ENCODE results near the gene CCDC88C.

Gene CCDC88C

DNA sequence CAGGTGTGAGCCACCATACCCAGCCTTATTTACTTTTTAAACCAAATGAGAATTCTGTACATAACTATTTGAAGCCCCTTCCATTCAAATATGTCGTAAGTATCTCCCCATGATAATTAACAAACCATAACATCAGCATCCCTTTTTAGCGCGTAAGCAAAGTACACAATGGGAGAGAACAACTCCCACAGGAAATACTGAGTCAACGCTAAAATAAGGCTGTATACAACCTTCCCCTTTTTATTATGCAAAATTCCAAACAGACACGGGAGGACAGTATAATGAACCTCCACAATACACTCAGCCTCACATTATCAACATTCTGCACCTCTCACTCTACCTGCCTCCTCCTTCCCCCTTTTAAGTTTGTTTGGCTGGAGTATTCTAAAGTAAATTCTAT lies 73.5 kb downstream of the CCDC88C start:
- no peak for DNase-seq (ENCODE audit: low read depth)

DNA sequence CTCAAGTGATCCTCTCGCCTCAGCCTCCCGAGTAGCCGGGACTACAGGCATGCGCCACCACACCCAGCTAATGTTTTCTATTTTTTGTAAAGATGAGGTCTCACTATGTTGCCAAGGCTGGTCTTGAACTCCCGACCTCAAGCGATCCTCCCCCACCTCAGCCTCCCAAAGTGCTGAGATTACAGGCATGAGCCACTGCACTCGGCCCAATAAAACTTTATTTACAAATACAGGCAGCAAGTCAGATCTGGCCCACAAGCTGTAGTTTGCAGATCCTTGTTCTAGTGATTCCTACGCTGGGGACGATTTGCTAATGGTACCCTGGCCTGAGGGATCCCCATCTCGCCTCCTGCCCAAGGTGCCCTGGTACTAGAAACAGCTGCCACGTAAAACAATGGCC lies 74.6 kb downstream of the CCDC88C start:
- no peak for DNase-seq (ENCODE audit: low read depth)

GRCh38 chr14:91342206-91342760 lies 75.3 kb downstream of the CCDC88C start:
- no peak for DNase-seq (ENCODE audit: low read depth)

DNA sequence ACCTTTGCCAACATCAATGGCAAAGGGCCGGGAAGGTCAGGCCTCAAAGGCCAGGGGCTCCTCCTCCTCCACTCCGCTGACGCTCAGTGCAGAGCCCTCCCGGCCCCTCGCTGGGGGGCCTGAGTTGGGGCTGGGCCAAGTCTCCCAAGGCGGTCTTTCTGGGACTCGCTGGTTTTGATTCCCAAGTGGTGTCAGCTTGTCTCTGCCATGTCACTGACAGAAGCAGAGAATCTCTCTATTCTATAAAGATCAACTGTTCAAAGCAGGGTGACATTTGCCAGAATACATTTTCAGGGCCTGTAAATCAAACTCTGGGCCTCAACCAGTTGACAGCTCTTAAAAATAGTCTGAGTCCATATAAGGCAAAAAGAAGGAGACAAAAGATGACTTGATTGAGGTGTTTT lies 75.9 kb downstream of the CCDC88C start:
- no peak for DNase-seq (ENCODE audit: low read depth)

GRCh38 chr14:91341334-91341733 lies 76.3 kb downstream of the CCDC88C start:
- DNase-seq (ENCODE audit: low read depth): no peak

- no peak for DNase-seq (ENCODE audit: low read depth)
Observed at GRCh38 chr14:91339671-91340369, 77.8 kb downstream of the CCDC88C start.

DNA sequence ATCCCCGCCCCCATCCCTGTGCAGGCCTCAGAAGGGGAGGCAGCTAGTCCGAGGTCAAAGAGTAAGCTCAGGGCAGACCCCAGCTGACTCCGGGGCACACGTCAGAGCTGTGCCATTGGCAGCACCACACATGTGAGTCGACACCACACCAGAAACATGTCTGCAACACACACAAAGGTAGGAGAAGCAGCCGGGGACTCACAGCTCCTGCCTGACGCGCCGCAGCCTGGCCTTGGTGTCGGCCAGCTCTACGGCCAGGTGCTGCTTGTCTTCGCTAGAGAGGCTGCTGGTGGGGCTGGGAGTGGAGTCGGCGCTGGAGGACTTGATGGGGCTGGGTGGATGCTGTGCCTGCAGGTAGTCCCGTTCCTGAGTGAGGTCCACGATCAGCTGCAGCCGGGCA lies 78.5 kb downstream of the CCDC88C start:
- DNase-seq (ENCODE audit: low read depth): no peak

DNA sequence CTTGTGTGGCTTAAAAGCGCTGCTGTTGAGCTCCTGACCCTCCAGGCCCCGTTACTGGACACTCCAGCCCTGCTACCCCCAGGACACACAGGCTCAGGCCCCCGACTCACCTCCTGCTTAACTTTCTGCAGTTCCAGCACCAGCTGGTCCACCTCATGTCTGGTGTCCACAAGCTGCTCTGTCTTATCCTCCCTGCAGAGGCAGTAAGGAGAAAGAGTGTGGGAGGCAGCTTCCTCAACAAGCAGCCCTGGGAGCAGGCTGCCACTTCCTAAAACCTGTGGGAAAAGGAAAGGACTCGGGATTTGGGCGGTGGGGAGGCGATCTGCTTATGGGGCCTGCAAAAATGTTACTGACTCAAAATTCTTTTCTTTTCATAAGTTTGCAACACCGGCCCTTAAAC lies 79.2 kb downstream of the CCDC88C start:
- no peak for DNase-seq (ENCODE audit: low read depth)

GRCh38 chr14:91337699-91338335 lies 79.8 kb downstream of the CCDC88C start:
- DNase-seq (ENCODE audit: low read depth): no peak

GRCh38 chr14:91336093-91336450 lies 81.5 kb downstream of the CCDC88C start:
- no peak for DNase-seq (ENCODE audit: low read depth)

GRCh38 chr14:91335191-91336092 lies 82.2 kb downstream of the CCDC88C start:
- no peak for DNase-seq (ENCODE audit: low read depth)

- DNase-seq (ENCODE audit: low read depth): no peak
Observed at GRCh38 chr14:91333650-91334039, 84.0 kb downstream of the CCDC88C start.

DNA sequence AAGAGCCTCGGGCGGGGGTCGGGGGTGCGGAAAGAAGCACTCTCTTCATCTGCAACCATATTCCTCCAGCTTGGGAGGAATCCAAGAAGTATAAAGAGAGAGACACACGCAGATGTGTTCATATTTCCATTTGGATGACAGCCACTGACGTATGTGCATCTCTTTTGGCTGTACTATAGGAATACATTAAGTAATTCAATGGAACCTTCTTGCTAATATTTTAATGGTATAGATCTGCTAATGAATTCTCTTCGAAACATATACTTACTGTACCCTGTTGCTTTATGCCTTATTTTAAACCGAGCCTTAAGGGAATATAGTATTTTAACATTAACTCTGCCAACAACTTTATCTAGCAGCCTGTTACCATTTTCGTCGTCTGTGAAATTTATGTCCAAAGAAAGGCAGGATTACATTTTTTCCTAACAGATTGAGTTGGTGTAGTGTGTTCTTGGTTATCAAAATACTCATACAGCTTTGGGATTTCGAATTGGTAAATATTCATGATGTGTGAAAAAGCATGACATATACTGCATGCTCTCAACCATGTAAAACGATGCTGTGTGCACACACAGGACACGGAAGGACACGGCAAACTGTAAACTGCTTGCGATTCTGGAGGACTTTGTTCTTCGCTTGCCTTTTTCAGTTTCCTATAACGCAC lies 84.5 kb downstream of the CCDC88C start:
- DNase-seq (ENCODE audit: low read depth): no peak

DNA sequence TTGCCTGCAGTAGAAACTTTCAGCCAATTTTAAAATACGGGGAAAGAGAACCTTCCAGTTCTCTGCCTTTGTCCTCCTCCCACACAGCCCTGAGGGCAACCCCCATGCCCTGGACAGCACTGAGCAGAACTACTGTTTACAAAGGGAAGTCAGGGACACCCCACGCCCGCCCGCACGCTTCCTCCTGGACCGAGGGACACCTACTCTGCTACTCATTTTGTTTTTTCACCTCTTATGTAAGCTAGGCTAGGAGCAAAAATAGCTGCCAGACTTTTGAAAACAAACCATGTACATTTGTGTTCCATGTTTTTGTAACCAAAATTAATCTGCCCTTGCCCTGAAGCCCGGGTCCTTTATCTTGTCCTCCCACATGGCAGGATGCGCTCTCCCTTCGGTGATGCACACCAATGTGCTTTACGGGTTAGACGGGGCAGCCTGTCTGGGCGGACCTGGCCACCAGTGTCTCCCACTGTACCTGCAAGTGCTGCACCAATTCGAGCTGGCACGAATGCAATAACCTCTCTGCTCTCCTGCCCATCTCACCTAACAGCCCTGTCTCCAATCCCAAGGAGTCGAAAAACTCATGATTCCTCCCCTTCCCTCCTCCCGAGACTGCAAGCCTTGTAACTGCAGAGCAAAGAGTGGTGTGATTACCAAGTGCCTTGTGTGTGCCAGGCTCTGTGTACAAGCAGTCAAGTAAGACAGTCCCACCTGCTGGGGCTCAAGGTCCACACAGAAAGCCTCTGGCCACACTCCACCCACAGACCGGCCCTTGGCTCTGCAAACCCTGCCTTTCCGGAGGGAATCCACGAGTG lies 85.2 kb downstream of the CCDC88C start:
- DNase-seq (ENCODE audit: low read depth): no peak

GRCh38 chr14:91331721-91332120 lies 85.9 kb downstream of the CCDC88C start:
- no peak for DNase-seq (ENCODE audit: low read depth)

DNA sequence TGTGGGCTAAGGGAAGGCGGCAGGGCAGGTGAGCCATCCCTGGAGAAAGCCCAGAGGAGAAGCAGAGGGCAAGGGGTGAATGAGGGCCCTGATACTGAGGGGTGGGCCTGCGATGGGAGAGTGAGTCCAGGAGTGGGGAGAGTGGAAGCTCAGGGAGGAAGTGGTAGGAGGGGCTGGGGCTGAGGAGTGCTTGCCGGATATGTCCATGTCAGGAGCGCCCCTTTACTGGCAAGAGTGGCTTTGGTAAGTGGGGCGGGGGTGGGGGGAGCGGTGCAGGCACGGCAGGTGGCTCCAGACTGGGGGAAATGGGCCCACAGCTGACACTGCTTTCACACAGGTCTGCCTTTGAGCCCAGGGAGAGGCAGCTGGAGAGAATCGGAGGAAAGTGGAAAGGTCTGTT lies 86.8 kb downstream of the CCDC88C start:
- no peak for DNase-seq (ENCODE audit: low read depth)

GRCh38 chr14:91330096-91330696 lies 87.4 kb downstream of the CCDC88C start:
- DNase-seq (ENCODE audit: low read depth): no peak

DNA sequence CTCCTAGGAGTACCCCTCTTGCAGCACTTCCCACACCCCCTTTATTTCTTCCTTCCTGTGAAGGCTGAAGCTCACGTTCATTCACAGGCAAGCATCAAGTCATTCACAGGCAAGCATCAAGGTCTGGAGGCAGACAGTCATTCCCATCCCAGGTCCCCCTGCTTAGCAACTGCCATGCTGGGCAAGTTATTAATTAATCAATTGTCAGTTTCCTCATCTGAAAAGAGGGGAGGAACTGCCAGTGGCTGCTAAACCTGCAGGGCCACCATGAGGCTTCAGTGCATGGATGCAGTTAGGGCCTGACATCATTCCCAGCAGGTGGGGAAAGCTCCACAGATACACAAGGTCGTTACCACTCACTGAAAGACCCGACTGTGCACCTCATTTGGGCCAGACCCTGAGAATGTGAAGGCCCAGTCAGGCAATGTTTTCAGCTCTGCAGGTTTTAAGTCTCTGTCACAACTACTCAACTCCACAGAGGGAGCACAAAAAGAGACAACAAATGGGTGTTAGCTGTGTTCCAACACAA lies 88.1 kb downstream of the CCDC88C start:
- no peak for DNase-seq (ENCODE audit: low read depth)

DNA sequence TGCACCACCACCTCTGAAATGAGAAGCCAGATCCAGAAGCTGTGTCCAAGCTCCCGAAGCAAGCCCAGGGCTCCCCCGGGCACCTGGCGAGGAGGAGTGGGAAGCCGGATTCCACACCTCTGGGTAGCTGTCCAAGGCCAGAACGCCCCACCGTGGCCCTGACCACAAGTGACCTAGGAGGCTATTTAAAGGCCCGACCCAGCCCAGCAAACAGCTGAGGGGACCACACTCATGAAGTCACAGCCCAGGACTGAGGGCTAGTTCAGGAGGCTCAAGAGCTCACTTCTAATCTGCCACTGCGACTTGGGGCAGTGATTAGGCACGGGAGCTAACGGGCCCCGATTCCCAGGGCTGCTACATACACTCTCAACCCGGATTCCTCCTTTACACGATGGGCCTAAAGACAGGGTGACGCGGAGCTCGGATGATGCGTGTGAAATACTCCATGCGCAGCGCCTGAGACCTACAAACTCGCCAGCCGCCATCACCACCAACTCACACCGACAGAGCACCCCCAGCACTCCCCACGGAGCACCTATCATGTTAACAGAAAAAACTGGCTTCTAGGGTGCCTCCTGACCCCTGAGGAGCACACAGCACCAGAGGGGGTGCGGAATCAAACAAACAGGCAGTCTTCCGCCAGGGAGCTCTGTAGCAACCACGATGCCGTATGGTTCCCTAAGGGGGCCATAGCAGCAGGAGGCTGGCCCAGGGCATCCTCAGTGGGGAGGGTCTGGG lies 89.1 kb downstream of the CCDC88C start:
- no peak for DNase-seq (ENCODE audit: low read depth)
